SK-N-SH (cell line): ENCODE measurements around the gene FGF7. TPM values are rescaled to one million over a fixed set of nuclear protein-coding genes. Genes with fewer than 3 reads are reported as not detected.

Experiments
- CTCF ChIA-PET: fragments of 300-600, 350-600 bp; formaldehyde crosslinking; extraction: SDS; loops from one replicate; lab custom pipeline; 2021; lab: Yijun Ruan, JAX
- POLR2A ChIA-PET: fragments of 350-600 bp; sonication (Branson Sonifier 250); formaldehyde crosslinking; extraction: SDS; loops from one replicate; lab custom pipeline; 2020; ENCODE audit warnings: antibody characterized with exemption, inconsistent platforms; lab: Yijun Ruan, JAX
- DNase-seq: peaks from one replicate; pipeline ENCODE4 v3.0.0; 2012
- H2AFZ ChIP-seq: fragments of 200-600 bp; sonication (generic); 2 replicates; pipeline ENCODE4 v1.8.1; 2016; ENCODE audit warnings: antibody characterized with exemption, mild to moderate bottlenecking, low read depth
- H3F3A ChIP-seq: fragments of 200-600 bp; sonication (generic); replicated peaks from 2 replicates; pipeline ENCODE3; 2016; ENCODE audit warnings: antibody characterized with exemption, mild to moderate bottlenecking; ENCODE audit not compliant: insufficient read depth
- H3K27ac ChIP-seq, 2 experiments: fragments of 200-500 bp in 1 of 2; fragments of 200-600 bp in 1 of 2; sonication (Bioruptor generic) in 1 of 2; sonication (generic), shearing (Covaris generic) in 1 of 2; 2 replicates each; pipeline versions ENCODE4 v1.5.1 to v1.6.1; 2014 to 2016; ENCODE audit warnings: low read depth in 2 of 2, inconsistent platforms in 1 of 2, low read length in 1 of 2, mild to moderate bottlenecking in 1 of 2, mixed read lengths in 1 of 2
- H3K27me3 ChIP-seq: fragments of 200-600 bp; sonication (generic), shearing (Covaris generic); 2 replicates; pipeline ENCODE4 v1.6.1; 2016; ENCODE audit warnings: mixed run types; ENCODE audit not compliant: insufficient read depth
- H3K36me3 ChIP-seq, 2 experiments: fragments of 200-500 bp in 1 of 2; fragments of 200-600 bp in 1 of 2; sonication (Bioruptor generic) in 1 of 2; sonication (generic) in 1 of 2; replicated peaks in 1 of 2; 2 replicates each; pipeline versions ENCODE3 to v1.5.1; 2014 to 2016; ENCODE audit warnings: low read length in 1 of 2, mild to moderate bottlenecking in 1 of 2; ENCODE audit not compliant: insufficient read depth in 2 of 2, control insufficient read depth in 1 of 2
- H3K4me1 ChIP-seq, 2 experiments: fragments of 200-500 bp in 1 of 2; fragments of 200-600 bp in 1 of 2; sonication (Bioruptor generic) in 1 of 2; sonication (generic), shearing (Covaris generic) in 1 of 2; 2 replicates each; pipeline versions ENCODE4 v1.5.1 to v1.6.1; 2014 to 2016; ENCODE audit warnings: low read depth in 1 of 2, low read length in 1 of 2, mixed run types in 1 of 2; ENCODE audit not compliant: insufficient read depth in 2 of 2, control insufficient read depth in 1 of 2
- H3K4me2 ChIP-seq: fragments of 200-600 bp; sonication (generic), shearing (Covaris generic); 2 replicates; pipeline ENCODE4 v1.6.1; 2017; ENCODE audit warnings: mixed run types
- H3K4me3 ChIP-seq, 2 experiments: fragments of 200-500 bp in 1 of 2; fragments of 200-600 bp in 1 of 2; sonication (Bioruptor generic) in 1 of 2; sonication (generic), shearing (Covaris generic) in 1 of 2; 2 replicates each; pipeline versions ENCODE4 v1.5.1 to v1.8.1; 2014 to 2016; ENCODE audit warnings: low read depth in 2 of 2, inconsistent platforms in 1 of 2, low read length in 1 of 2, mild to moderate bottlenecking in 1 of 2, mixed read lengths in 1 of 2, moderate library complexity in 1 of 2
- H3K79me2 ChIP-seq: fragments of 200-600 bp; sonication (generic); 2 replicates; pipeline ENCODE4 v1.8.1; 2017; ENCODE audit warnings: mild to moderate bottlenecking; ENCODE audit not compliant: insufficient read depth
- H3K9ac ChIP-seq: fragments of 200-600 bp; sonication (generic); 2 replicates; pipeline ENCODE4 v1.6.1; 2017; ENCODE audit warnings: mixed run types
- H3K9me2 ChIP-seq: fragments of 200-600 bp; sonication (generic); 2 replicates; pipeline ENCODE4 v1.6.1; 2017; ENCODE audit warnings: mixed run types
- H3K9me3 ChIP-seq: fragments of 200-600 bp; sonication (generic); 2 replicates; pipeline ENCODE4 v1.6.1; 2017; ENCODE audit warnings: mixed run types, mild to moderate bottlenecking, moderate library complexity
- H4K20me1 ChIP-seq: fragments of 200-600 bp; sonication (generic); 2 replicates; pipeline ENCODE4 v1.6.1; 2017; ENCODE audit warnings: mild to moderate bottlenecking, mixed run types; ENCODE audit not compliant: insufficient read depth
- ELF1 ChIP-seq: IDR thresholded peaks from 2 replicates; pipeline ENCODE4 v1.4.0; 2012
- EP300 ChIP-seq, 2 experiments: IDR thresholded peaks; 2 replicates each; pipeline versions ENCODE4 v1.4.0 to v1.6.1; 2012; ENCODE audit warnings: borderline replicate concordance in 1 of 2, low read depth in 1 of 2, low read length in 1 of 2
- EZH2phosphoT487 ChIP-seq: fragments of 200-600 bp; sonication (generic); IDR thresholded peaks from 2 replicates; pipeline ENCODE4 v1.6.1; 2017; ENCODE audit warnings: low read depth, mixed run types, mild to moderate bottlenecking, antibody characterized with exemption, moderate library complexity, borderline replicate concordance
- FOSL2 ChIP-seq: IDR thresholded peaks from 2 replicates; pipeline ENCODE4 v1.4.0; 2012; ENCODE audit warnings: low read depth, mild to moderate bottlenecking, moderate library complexity, borderline replicate concordance
- FOXJ3 ChIP-seq: sonication (generic); formaldehyde crosslinking; IDR thresholded peaks from 2 replicates; pipeline ENCODE4 v1.5.1; 2020; ENCODE audit warnings: mild to moderate bottlenecking, missing genetic modification reagents
- GABPA ChIP-seq: IDR thresholded peaks from 2 replicates; pipeline ENCODE4 v1.4.0; 2012; ENCODE audit warnings: low read depth, mild to moderate bottlenecking
- GATA2 ChIP-seq: sonication (generic); formaldehyde crosslinking; IDR thresholded peaks from 2 replicates; pipeline ENCODE4 v1.5.0; 2020; ENCODE audit warnings: mild to moderate bottlenecking, missing genetic modification reagents
- JUND ChIP-seq: IDR thresholded peaks from 2 replicates; pipeline ENCODE4 v1.4.0; 2012
- MAX ChIP-seq: IDR thresholded peaks from 2 replicates; pipeline ENCODE4 v1.4.0; 2012; ENCODE audit warnings: low read depth
- MXI1 ChIP-seq: IDR thresholded peaks from 2 replicates; pipeline ENCODE4 v1.6.1; 2012; ENCODE audit warnings: mild to moderate bottlenecking, low read depth, low read length, improper control_type of control experiment
- NRF1 ChIP-seq: IDR thresholded peaks from 2 replicates; pipeline ENCODE4 v1.6.1; 2012; ENCODE audit warnings: low read depth, mild to moderate bottlenecking, low read length
- POLR2AphosphoS5 ChIP-seq: IDR thresholded peaks from 2 replicates; pipeline ENCODE4 v1.6.1; 2012; ENCODE audit warnings: low read depth, low read length
- RCOR1 ChIP-seq: fragments of 150-350 bp; IDR thresholded peaks from 2 replicates; pipeline ENCODE4 v1.6.1; 2017; ENCODE audit warnings: antibody characterized with exemption, low read length
- REST ChIP-seq: IDR thresholded peaks from 2 replicates; pipeline ENCODE4 v1.6.1; 2012; ENCODE audit warnings: mild to moderate bottlenecking, low read depth, low read length, moderate library complexity
- RFX5 ChIP-seq: IDR thresholded peaks from 2 replicates; pipeline ENCODE4 v1.6.1; 2012; ENCODE audit warnings: mild to moderate bottlenecking, improper control_type of control experiment, low read length
- RXRA ChIP-seq: IDR thresholded peaks from 2 replicates; pipeline ENCODE4 v1.4.0; 2012; ENCODE audit warnings: low read depth, mild to moderate bottlenecking, borderline replicate concordance
- TAF1 ChIP-seq: IDR thresholded peaks from 2 replicates; pipeline ENCODE4 v1.6.1; 2012; ENCODE audit warnings: low read depth, mild to moderate bottlenecking, low read length, moderate library complexity, borderline replicate concordance
- TCF12 ChIP-seq: IDR thresholded peaks from 2 replicates; pipeline ENCODE4 v1.4.0; 2012
- TEAD4 ChIP-seq: IDR thresholded peaks from 2 replicates; pipeline ENCODE4 v1.4.0; 2012; ENCODE audit warnings: mild to moderate bottlenecking, borderline replicate concordance; ENCODE audit not compliant: insufficient read depth
- polyA plus RNA-seq, 3 experiments: library from polyadenylated mRNA; depleted of rRNA; stranded (reverse); fragments of >200 nt; gene quantifications; 2 replicates each; pipeline ENCODE4 v1.2.3, GENCODE V29; 2012
- TF ChIP-seq, protein P1 (sequence below): fragments of 200-600 bp; sonication (generic); IDR thresholded peaks from 2 replicates; pipeline ENCODE4 v1.6.1; 2017; ENCODE audit warnings: antibody characterized with exemption, mild to moderate bottlenecking, moderate library complexity
- TF ChIP-seq, protein P2 (sequence below): fragments of 150-350 bp; IDR thresholded peaks from 2 replicates; pipeline ENCODE4 v1.6.1; 2017; ENCODE audit warnings: antibody characterized with exemption, low read length, low read depth, borderline replicate concordance

Gene FGF7
- polyA plus RNA-seq, 1 of the 3 experiments (the other 2 are of a cell fraction) = 0.25 TPM

GRCh38 chr15:49452595-49452994, 29.6 kb downstream of the FGF7 start (continued):
- TF ChIP-seq REST (no peak), ELF1 (no peak), GATA2 (CRISPR knock-in tag) (no peak), MAX (no peak), RFX5 (no peak)
- TF ChIP-seq, protein P1, sequence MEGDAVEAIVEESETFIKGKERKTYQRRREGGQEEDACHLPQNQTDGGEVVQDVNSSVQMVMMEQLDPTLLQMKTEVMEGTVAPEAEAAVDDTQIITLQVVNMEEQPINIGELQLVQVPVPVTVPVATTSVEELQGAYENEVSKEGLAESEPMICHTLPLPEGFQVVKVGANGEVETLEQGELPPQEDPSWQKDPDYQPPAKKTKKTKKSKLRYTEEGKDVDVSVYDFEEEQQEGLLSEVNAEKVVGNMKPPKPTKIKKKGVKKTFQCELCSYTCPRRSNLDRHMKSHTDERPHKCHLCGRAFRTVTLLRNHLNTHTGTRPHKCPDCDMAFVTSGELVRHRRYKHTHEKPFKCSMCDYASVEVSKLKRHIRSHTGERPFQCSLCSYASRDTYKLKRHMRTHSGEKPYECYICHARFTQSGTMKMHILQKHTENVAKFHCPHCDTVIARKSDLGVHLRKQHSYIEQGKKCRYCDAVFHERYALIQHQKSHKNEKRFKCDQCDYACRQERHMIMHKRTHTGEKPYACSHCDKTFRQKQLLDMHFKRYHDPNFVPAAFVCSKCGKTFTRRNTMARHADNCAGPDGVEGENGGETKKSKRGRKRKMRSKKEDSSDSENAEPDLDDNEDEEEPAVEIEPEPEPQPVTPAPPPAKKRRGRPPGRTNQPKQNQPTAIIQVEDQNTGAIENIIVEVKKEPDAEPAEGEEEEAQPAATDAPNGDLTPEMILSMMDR = no peak
- TF ChIP-seq, protein P2, sequence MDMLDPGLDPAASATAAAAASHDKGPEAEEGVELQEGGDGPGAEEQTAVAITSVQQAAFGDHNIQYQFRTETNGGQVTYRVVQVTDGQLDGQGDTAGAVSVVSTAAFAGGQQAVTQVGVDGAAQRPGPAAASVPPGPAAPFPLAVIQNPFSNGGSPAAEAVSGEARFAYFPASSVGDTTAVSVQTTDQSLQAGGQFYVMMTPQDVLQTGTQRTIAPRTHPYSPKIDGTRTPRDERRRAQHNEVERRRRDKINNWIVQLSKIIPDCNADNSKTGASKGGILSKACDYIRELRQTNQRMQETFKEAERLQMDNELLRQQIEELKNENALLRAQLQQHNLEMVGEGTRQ = no peak

DNA sequence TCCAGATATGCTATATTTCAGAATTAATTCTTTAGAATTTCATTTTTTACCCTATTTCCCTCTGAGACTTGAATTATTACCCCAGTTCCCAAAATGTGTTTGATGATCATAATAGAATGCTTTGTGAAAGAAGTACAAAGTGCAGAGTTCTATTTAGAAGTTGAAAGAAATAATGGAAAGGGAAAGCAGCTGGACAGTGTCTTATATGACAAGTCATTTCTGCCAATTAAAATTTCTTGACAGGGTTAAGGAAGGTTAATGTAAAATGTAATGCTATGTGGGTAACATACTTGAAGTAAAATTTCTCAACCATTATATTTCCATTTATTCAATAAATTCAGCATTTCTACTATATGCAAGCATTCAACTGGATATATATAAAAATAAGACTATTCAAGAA, 33.1 kb downstream of the FGF7 start:
- POLR2A ChIA-PET = no interaction called here
- Histone ChIP-seq H3K4me1 (peaks cover 0 to 4% of the 10 kb centered on the region in 2 experiments; a peak in 2 of 4 replicates), H3K4me2 (no peak overlapping the region)
- TF ChIP-seq EP300 (IDR thresholded peaks at IDR 0.05; ENCODE audit: borderline replicate concordance in 1 of 2, low read depth in 1 of 2, low read length in 1 of 2) = no peak
- no peak for TF ChIP-seq REST
- TF ChIP-seq FOXJ3 = no peak
- TF ChIP-seq TEAD4 = no peak
- no peak for TF ChIP-seq RCOR1
- no peak for TF ChIP-seq MAX
- no peak for TF ChIP-seq GABPA
- no peak for TF ChIP-seq ELF1
- TF ChIP-seq POLR2AphosphoS5 = no peak
- no peak for TF ChIP-seq MXI1
- no peak for TF ChIP-seq JUND
- no peak for TF ChIP-seq TCF12
- no peak for TF ChIP-seq TAF1
- TF ChIP-seq FOSL2 = no peak
- no peak for TF ChIP-seq RXRA
- no peak for TF ChIP-seq NRF1
- no peak for TF ChIP-seq EZH2phosphoT487

More for the DNA sequence above, 33.1 kb downstream of the FGF7 start:
- Histone ChIP-seq H3K79me2 (no peaks in the 10 kb centered on the region), H4K20me1 (no peaks in the 10 kb centered on the region), H3K4me3 (no peak overlapping the region), H3K27me3 (no peaks in the 10 kb centered on the region), H3K36me3 (no peaks in the 10 kb centered on the region), H3F3A (no peaks in the 10 kb centered on the region), H2AFZ (no peak overlapping the region), H3K27ac (no peak overlapping the region), H3K9me3 (no peaks in the 10 kb centered on the region), H3K9me2 (no peaks in the 10 kb centered on the region), H3K9ac (no peak overlapping the region)
- no peak for DNase-seq
- CTCF ChIA-PET = interaction anchor here (0.7 to 1.6 kb wide), 3 partner anchors 23 to 221 kb away, joined by 3 read pairs; no protein-coding TSS in a partner anchor
